Smooth muscle cell (in vitro differentiated cells): ENCODE results near the gene EPB41L4A. TPM values are rescaled to one million over a fixed set of nuclear protein-coding genes. Genes with fewer than 3 reads are reported as not detected.
"Not testable (repeated sequence)": the region's sequence is repeated elsewhere in the genome, so short reads cannot be mapped to it uniquely, and the experiment has no call there.

Experiments
- DNase-seq: peaks from one replicate; lab custom pipeline; 2025; ENCODE audit not compliant: unreplicated experiment; lab: John Stamatoyannopoulos, UW
- H2AFZ ChIP-seq: fragments of 200-600 bp; sonication (generic); 2 replicates; pipeline ENCODE4 v1.6.0; 2016; ENCODE audit warnings: antibody characterized with exemption, low read depth, mild to moderate bottlenecking
- H3F3A ChIP-seq: fragments of 200-600 bp; sonication (generic); 2 replicates; pipeline ENCODE4 v1.6.0; 2017; ENCODE audit warnings: antibody characterized with exemption, low read depth
- H3K27ac ChIP-seq: fragments of 200-600 bp; sonication (generic); 2 replicates; pipeline ENCODE4 v1.5.1; 2016; ENCODE audit warnings: low read depth, mild to moderate bottlenecking
- H3K27me3 ChIP-seq: fragments of 200-600 bp; sonication (generic); 2 replicates; pipeline ENCODE4 v1.6.1; 2016; ENCODE audit warnings: low read depth, mild to moderate bottlenecking
- H3K36me3 ChIP-seq: fragments of 200-600 bp; sonication (generic); 2 replicates; pipeline ENCODE4 v1.5.1; 2016; ENCODE audit warnings: low read depth
- H3K4me1 ChIP-seq: fragments of 200-600 bp; sonication (generic); 2 replicates; pipeline ENCODE4 v1.5.1; 2016; ENCODE audit warnings: low read depth
- H3K4me2 ChIP-seq: fragments of 200-600 bp; sonication (generic); 2 replicates; pipeline ENCODE4 v1.6.0; 2016; ENCODE audit warnings: mild to moderate bottlenecking
- H3K4me3 ChIP-seq: fragments of 200-600 bp; sonication (generic); 2 replicates; pipeline ENCODE4 v1.5.1; 2016; ENCODE audit warnings: mild to moderate bottlenecking
- H3K79me2 ChIP-seq: fragments of 200-600 bp; sonication (generic); 2 replicates; pipeline ENCODE4 v1.6.0; 2016; ENCODE audit warnings: low read depth, mild to moderate bottlenecking
- H3K9ac ChIP-seq: fragments of 200-600 bp; sonication (generic); 2 replicates; pipeline ENCODE4 v1.6.0; 2016; ENCODE audit warnings: low read depth
- H3K9me3 ChIP-seq: fragments of 200-600 bp; sonication (generic); replicated peaks from 2 replicates; pipeline ENCODE4 v1.5.1; 2016; ENCODE audit warnings: low read depth
- H4K20me1 ChIP-seq: fragments of 200-600 bp; sonication (generic); 2 replicates; pipeline ENCODE4 v1.6.0; 2016; ENCODE audit warnings: low read depth
- WGBS: methylation state at CpG from one replicate; pipeline ENCODE4 v1.1.7; 2016; ENCODE audit warnings: low lambda C conversion rate; 5-methylcytosine and 5-hydroxymethylcytosine counted together
- polyA plus RNA-seq: library from polyadenylated mRNA; unstranded; fragments of >200 nt; fragmentation: Nextera tagmentation; extraction: Ambion mirVana; gene quantifications from 2 replicates; pipeline ENCODE4 v1.2.1, GENCODE V29; 2016
- total RNA-seq: library from RNA; depleted of rRNA; stranded (reverse); fragments of >200 nt; gene quantifications from 2 replicates; pipeline ENCODE4 v1.2.3, GENCODE V29; 2014
- TF ChIP-seq, protein P1 (sequence below): fragments of 200-600 bp; sonication (generic); IDR thresholded peaks from 2 replicates; pipeline ENCODE4 v1.5.1; 2017; ENCODE audit warnings: borderline replicate concordance, mild to moderate bottlenecking, antibody characterized with exemption; ENCODE audit not compliant: insufficient read depth, poor library complexity, severe bottlenecking

Gene EPB41L4A
- total and polyA plus RNA-seq, 2 experiments from 2014 or later = 2.9 to 8.9 TPM

DNA sequence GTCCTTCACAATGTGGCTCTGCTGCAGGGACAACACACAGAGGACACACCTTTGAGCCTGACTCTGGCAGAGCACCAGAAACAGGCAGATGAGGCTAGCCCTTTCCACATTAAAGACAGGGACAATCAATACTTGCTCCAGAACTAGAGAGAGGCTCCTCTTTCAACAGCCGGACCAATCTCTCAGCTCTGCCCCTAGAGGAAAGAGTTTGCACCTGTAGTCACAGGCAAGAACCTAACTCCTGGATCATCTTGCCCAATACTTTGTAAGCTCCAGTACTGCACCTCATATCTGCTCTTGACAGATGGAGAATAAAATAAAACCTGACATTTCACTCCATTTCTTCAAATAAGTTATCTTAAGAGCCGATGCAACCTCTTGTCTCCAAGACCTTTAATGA, 52.1 kb downstream of the EPB41L4A start:
- H2AFZ ChIP-seq = no peak overlapping the region
- no peak for DNase-seq
- no peaks in the 10 kb centered on the region for H3K27me3 ChIP-seq
- no peaks in the 10 kb centered on the region for H4K20me1 ChIP-seq
- TF ChIP-seq, protein P1, sequence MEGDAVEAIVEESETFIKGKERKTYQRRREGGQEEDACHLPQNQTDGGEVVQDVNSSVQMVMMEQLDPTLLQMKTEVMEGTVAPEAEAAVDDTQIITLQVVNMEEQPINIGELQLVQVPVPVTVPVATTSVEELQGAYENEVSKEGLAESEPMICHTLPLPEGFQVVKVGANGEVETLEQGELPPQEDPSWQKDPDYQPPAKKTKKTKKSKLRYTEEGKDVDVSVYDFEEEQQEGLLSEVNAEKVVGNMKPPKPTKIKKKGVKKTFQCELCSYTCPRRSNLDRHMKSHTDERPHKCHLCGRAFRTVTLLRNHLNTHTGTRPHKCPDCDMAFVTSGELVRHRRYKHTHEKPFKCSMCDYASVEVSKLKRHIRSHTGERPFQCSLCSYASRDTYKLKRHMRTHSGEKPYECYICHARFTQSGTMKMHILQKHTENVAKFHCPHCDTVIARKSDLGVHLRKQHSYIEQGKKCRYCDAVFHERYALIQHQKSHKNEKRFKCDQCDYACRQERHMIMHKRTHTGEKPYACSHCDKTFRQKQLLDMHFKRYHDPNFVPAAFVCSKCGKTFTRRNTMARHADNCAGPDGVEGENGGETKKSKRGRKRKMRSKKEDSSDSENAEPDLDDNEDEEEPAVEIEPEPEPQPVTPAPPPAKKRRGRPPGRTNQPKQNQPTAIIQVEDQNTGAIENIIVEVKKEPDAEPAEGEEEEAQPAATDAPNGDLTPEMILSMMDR = no peak
- no peaks in the 10 kb centered on the region for H3F3A ChIP-seq
- no peaks in the 10 kb centered on the region for H3K4me1 ChIP-seq
- 58% methylated on average over 2 of the region's 2 CpGs for WGBS
- no peak overlapping the region for H3K4me3 ChIP-seq
- H3K4me2 ChIP-seq = no peak overlapping the region
- no peaks in the 10 kb centered on the region for H3K9me3 ChIP-seq
- H3K79me2 ChIP-seq = no peaks in the 10 kb centered on the region
- no peak overlapping the region for H3K9ac ChIP-seq
- no peaks in the 10 kb centered on the region for H3K36me3 ChIP-seq
- H3K27ac ChIP-seq = no peak overlapping the region

DNA sequence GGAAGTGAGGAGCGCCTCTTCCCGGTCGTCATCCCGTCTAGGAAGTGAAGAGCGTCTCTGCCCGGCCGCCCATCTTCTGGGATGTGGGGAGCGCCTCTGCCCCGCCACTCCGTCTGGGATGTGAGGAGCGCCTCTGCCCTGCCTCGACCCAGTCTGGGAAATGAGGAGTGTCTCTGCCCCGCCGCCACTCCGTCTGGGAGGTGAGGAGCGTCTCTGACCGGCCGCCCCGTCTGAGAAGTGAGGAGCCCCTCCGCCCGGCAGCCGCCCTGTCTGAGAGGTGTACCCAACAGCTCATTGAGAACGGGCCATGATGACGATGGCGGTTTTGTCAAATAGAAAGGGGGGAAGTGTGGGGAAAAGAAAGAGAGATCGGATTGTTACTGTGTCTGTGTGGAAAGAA, 58.3 kb downstream of the EPB41L4A start:
- not testable (repeated sequence) for H3K27ac ChIP-seq, H2AFZ ChIP-seq, DNase-seq, H3K4me3 ChIP-seq, H3K9me3 ChIP-seq, H3K27me3 ChIP-seq, H3K9ac ChIP-seq, H3K36me3 ChIP-seq, H3K4me2 ChIP-seq, H3K79me2 ChIP-seq, H3K4me1 ChIP-seq, H4K20me1 ChIP-seq, H3F3A ChIP-seq
- 87% methylated on average over 26 of the region's 26 CpGs for WGBS

DNA sequence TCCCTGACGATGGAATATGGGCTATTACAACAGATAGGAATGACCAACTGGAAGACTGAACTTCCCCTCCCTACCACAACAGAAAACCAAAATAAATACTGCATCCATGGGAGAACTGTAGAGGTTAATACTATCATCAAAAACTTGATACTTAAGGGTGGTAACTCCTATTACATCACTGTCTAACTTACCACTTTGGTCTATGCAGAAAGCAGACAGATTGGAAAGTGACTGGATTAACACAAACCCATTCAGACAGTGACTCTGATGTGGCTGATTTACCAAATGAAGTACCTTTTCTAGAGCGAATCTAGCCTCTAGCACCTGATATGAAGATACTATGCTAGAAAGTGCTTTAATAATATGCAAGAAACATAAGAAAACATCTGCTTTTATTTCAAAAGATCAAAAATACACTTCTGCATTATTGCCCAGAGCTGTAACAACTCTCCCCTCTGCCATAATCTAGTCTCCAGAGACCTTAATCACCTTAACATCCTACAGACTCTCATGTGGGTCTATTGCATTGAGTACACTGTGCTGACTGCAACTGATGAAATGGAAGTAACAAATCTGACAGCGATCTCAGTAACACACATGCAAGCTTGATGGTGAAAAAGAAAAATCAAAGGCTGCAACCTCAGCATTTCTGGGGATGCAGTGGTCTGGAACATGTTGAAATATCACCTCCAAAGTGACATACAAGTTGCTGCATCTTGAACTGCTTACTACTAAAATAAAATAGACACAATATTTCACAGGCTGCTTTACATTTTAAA, 62.7 kb downstream of the EPB41L4A start:
- WGBS = 94% methylated on average over 3 of the region's 3 CpGs
- no peak overlapping the region for H3K27ac ChIP-seq
- no peaks in the 10 kb centered on the region for H3K36me3 ChIP-seq
- H3K4me3 ChIP-seq = no peak overlapping the region
- DNase-seq = no peak
- no peak overlapping the region for H2AFZ ChIP-seq
- H3K4me1 ChIP-seq = no peaks in the 10 kb centered on the region
- no peaks in the 10 kb centered on the region for H4K20me1 ChIP-seq
- no peaks in the 10 kb centered on the region for H3K9me3 ChIP-seq
- H3K79me2 ChIP-seq = no peaks in the 10 kb centered on the region
- H3F3A ChIP-seq = no peaks in the 10 kb centered on the region
- no peak overlapping the region for H3K9ac ChIP-seq
- no peak overlapping the region for H3K4me2 ChIP-seq
- TF ChIP-seq, protein P1 = no peak
- H3K27me3 ChIP-seq = no peaks in the 10 kb centered on the region

DNA sequence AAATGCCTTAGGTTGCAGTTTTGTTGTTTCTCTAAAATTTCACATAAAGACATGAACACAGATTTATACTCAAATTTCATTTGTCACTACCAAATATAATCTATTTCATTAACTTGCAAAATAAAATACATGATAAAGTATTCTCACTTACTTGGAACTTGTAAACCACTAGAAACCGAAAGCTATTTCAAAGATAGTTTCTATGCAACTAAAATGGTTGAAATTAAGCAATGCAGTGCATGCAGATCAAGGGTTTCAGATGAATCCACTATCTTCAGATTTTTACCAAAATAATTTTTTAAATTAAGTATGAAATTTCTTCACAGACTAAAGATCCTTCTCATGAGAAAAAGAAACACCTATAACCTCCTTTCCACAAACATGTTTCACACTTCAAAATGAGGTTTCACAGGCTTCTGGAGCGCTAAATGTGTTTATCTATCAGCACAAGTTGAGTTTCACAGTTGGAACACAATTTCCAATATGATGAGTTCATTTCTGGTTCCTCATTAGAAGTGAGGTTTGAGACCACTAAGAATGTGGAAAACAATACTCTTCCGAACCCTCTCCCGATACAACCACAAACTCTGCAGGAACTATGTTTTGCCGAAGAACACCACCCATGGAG, 63.9 kb downstream of the EPB41L4A start:
- H3K4me1 ChIP-seq = no peaks in the 10 kb centered on the region
- H3K9ac ChIP-seq = no peak overlapping the region
- no peaks in the 10 kb centered on the region for H3K36me3 ChIP-seq
- H3K27me3 ChIP-seq = no peaks in the 10 kb centered on the region
- TF ChIP-seq, protein P1 = no peak
- H3K4me3 ChIP-seq = no peak overlapping the region
- no peaks in the 10 kb centered on the region for H3K9me3 ChIP-seq
- H3K79me2 ChIP-seq = no peaks in the 10 kb centered on the region
- no peaks in the 10 kb centered on the region for H3F3A ChIP-seq
- 98% methylated on average over 5 of the region's 5 CpGs for WGBS
- H4K20me1 ChIP-seq = no peaks in the 10 kb centered on the region
- no peak overlapping the region for H2AFZ ChIP-seq
- H3K4me2 ChIP-seq = no peak overlapping the region
- DNase-seq = no peak
- H3K27ac ChIP-seq = no peak overlapping the region
